GM12891 (cell line): ENCODE results near the gene PSME3IP1.

Source experiments
- POLR2A ChIP-seq: IDR thresholded peaks from 2 replicates; pipeline ENCODE4 v1.6.1; 2011; ENCODE audit warnings: low read depth, low read length, control low read depth
- POLR2AphosphoS5 ChIP-seq: IDR thresholded peaks from 2 replicates; pipeline ENCODE4 v1.6.1; 2011; ENCODE audit warnings: low read depth, low read length, control low read depth
- TAF1 ChIP-seq: IDR thresholded peaks from 2 replicates; pipeline ENCODE4 v1.6.1; 2011; ENCODE audit warnings: low read depth, low read length, control low read depth

- TF ChIP-seq POLR2AphosphoS5 (no peak), POLR2A (no peak), TAF1 (no peak)
These were observed 44.7 kb downstream of the PSME3IP1 start for GRCh38 chr16:57140931-57141668.
